ENCODE data around the gene RTP5. TPM values are rescaled to one million over a fixed set of nuclear protein-coding genes. Genes with fewer than 3 reads are reported as not detected.

Gene RTP5
- total and polyA plus RNA-seq, 2 donors (not counting 3 experiments of a cell fraction or from before 2014, with no cell fraction given): not detected

DNA sequence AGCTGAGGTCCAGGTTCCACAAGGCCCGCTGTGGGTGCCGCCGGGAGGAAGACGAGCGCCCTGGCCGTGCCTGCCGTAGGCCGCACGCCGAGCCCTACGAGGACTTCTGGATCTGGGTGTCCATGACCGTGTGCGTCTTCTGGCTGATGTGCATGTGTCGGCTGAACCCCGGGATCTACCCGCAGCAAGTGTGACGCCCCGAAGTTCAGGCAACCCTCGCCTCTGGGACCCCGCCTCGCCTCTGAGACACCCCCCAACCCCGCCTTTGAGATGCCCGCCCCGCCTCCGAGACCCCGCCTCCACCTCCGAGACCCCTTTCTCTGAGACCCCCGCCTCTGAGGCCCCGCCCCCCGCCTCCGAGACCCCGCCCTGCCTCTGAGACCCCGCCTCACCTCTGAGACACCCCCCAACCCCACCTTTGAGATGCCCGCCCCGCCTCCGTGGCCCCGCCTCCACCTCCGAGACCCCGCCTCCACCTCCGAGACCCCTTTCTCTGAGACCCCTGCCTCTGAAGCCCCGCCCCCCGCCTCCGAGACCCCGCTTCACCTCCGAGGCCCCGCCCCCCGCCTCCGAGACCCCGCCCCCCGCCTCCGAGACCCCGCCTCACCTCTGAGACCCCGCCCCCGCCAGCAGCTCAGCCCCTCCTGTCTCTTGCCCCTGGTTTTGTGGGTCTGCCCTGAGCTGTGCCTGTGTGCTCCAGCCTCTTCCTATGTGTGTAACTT lies 3.7 kb downstream of the RTP5 start:
- H3K4me2 ChIP-seq (ENCODE audit: insufficient read depth, low read length): no peak overlapping the region
- no peaks in the 10 kb centered on the region for H3K9me3 ChIP-seq (replicated peaks; ENCODE audit: control insufficient read depth, insufficient read depth, low read length)
- POLR2A ChIA-PET: no interaction called here
- no peaks in the 10 kb centered on the region for H4K20me1 ChIP-seq (replicated peaks; ENCODE audit: control insufficient read depth, extremely low read depth, insufficient read depth, low read length)
- H3K9ac ChIP-seq (replicated peaks; ENCODE audit: extremely low read depth, insufficient read depth, low read length): no peak overlapping the region
- CTCF ChIA-PET: no interaction called here
- FAIRE-seq: no peak
- BruUV-seq (replicated peaks): no TSS peak
- no peak overlapping the region for H3K27ac ChIP-seq (ENCODE audit: insufficient read depth, low read depth, low read length)
- no peaks in the 10 kb centered on the region for H3K27me3 ChIP-seq (ENCODE audit: control insufficient read depth in 2 of 2, insufficient read depth in 2 of 2, low read length in 2 of 2)
- no peak for DNase-seq (ENCODE audit: low read depth, low spot score)
- intact Hi-C loops (cut with micrococcal nuclease): loop anchor here (10.0 kb wide), 1 partner anchor 368 kb away; the partner anchor contains the start of gene STK25
- H3K4me3 ChIP-seq (replicated peaks in 1 of 3; ENCODE audit: insufficient read depth in 1 of 3, low read depth in 1 of 3, low read length in 3 of 3): no peak overlapping the region
- dilution Hi-C loops (cut with MboI; ENCODE audit: extremely low pct_ligation_motif_present, low sequenced_read_pairs): no loop called here
- no peaks in the 10 kb centered on the region for H3K4me1 ChIP-seq (ENCODE audit: control insufficient read depth, extremely low read depth, insufficient read depth, low read length)
- no peaks in the 10 kb centered on the region for H3K9me1 ChIP-seq (replicated peaks; ENCODE audit: control insufficient read depth, extremely low read depth, insufficient read depth, low read length)
- no peak for TF ChIP-seq POLR2A (IDR thresholded peaks at IDR 0.05; ENCODE audit: low read depth, low read length)
- TF ChIP-seq GATA2 (IDR thresholded peaks at IDR 0.05; ENCODE audit: insufficient read depth, insufficient read length, low read depth, low read length): no peak
- TF ChIP-seq POLR2AphosphoS5 (IDR thresholded peaks at IDR 0.05; ENCODE audit: insufficient read depth, low read depth, low read length): no peak
- TF ChIP-seq EZH2 (IDR thresholded peaks at IDR 0.05; ENCODE audit: borderline replicate concordance, low read depth, low read length, severe bottlenecking): no peak
- TF ChIP-seq, protein P1, sequence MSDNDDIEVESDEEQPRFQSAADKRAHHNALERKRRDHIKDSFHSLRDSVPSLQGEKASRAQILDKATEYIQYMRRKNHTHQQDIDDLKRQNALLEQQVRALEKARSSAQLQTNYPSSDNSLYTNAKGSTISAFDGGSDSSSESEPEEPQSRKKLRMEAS (IDR thresholded peaks at IDR 0.05; ENCODE audit: insufficient read depth, insufficient read length): no peak
- TF ChIP-seq MYC (IDR thresholded peaks at IDR 0.05; ENCODE audit: low read depth, low read length): no peak
- TF ChIP-seq FOS (IDR thresholded peaks at IDR 0.05; ENCODE audit: borderline replicate concordance, insufficient read depth, low read length): no peak
- TF ChIP-seq JUN (IDR thresholded peaks at IDR 0.05; ENCODE audit: borderline replicate concordance, insufficient read depth, insufficient read length, low read depth): no peak
- TF ChIP-seq, protein P2, sequence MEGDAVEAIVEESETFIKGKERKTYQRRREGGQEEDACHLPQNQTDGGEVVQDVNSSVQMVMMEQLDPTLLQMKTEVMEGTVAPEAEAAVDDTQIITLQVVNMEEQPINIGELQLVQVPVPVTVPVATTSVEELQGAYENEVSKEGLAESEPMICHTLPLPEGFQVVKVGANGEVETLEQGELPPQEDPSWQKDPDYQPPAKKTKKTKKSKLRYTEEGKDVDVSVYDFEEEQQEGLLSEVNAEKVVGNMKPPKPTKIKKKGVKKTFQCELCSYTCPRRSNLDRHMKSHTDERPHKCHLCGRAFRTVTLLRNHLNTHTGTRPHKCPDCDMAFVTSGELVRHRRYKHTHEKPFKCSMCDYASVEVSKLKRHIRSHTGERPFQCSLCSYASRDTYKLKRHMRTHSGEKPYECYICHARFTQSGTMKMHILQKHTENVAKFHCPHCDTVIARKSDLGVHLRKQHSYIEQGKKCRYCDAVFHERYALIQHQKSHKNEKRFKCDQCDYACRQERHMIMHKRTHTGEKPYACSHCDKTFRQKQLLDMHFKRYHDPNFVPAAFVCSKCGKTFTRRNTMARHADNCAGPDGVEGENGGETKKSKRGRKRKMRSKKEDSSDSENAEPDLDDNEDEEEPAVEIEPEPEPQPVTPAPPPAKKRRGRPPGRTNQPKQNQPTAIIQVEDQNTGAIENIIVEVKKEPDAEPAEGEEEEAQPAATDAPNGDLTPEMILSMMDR (IDR thresholded peaks at IDR 0.05; ENCODE audit: extremely low read depth in 1 of 2, insufficient read depth in 1 of 2, low read depth in 1 of 2, low read length in 2 of 2): no peak
- H3K79me2 ChIP-seq (ENCODE audit: control insufficient read depth, insufficient read depth, low read length): no peaks in the 10 kb centered on the region
- H3K36me3 ChIP-seq (ENCODE audit: control insufficient read depth in 2 of 2, extremely low read depth in 1 of 2, insufficient read depth in 2 of 2, low read length in 2 of 2): no peaks in the 10 kb centered on the region
- H2AFZ ChIP-seq (ENCODE audit: low read depth, low read length): no peak overlapping the region
